Stimulated activated effector memory CD8-positive, alpha-beta T cell treated with anti-CD3 and anti-CD28 coated beads, Interleukin-12 subunit alpha, Interleukin-12 subunit beta, amount 100 ng/mL, for 72 hours (primary cell): ENCODE data around the gene GPR31.
A peak's percentile ranks its signal among the peaks of the same experiment; 100 is the strongest.
"Not testable (repeated sequence)": the region's sequence is repeated elsewhere in the genome, so short reads cannot be mapped to it uniquely, and the experiment has no call there.

ENCODE experiments used
- ATAC-seq: fragments of 150-1000 bp; cut with Tn5 transposase; 2 replicates; pipeline ENCODE4 v1.10.0; 2021
- DNase-seq, 2 donors: peaks; one replicate each; pipeline ENCODE4 v3.0.0; 2021 to 2022; ENCODE audit warnings: low spot score in 2 of 2
- H3K27ac Mint-ChIP-seq: one replicate; pipeline ENCODE4 v1.8.0; 2022; ENCODE audit warnings: mild to moderate bottlenecking, mixed read lengths
- H3K36me3 Mint-ChIP-seq: one replicate; pipeline ENCODE4 v1.8.0; 2022; ENCODE audit warnings: mild to moderate bottlenecking, mixed read lengths
- H3K4me1 Mint-ChIP-seq: one replicate; pipeline ENCODE4 v1.8.0; 2022; ENCODE audit warnings: mixed read lengths
- H3K4me3 Mint-ChIP-seq: one replicate; pipeline ENCODE4 v1.8.0; 2022; ENCODE audit warnings: mild to moderate bottlenecking, mixed read lengths
- H3K9me3 Mint-ChIP-seq: one replicate; pipeline ENCODE4 v1.8.0; 2022; ENCODE audit warnings: mixed read lengths

The GPR31 gene

GRCh38 chr6:167178896-167179655, 21.3 kb upstream of the GPR31 start:
- not testable (repeated sequence) for DNase-seq, H3K4me1 Mint-ChIP-seq, ATAC-seq, H3K4me3 Mint-ChIP-seq, H3K9me3 Mint-ChIP-seq, H3K27ac Mint-ChIP-seq, H3K36me3 Mint-ChIP-seq

GRCh38 chr6:167177271-167177670, 19.5 kb upstream of the GPR31 start:
- not testable (repeated sequence) for H3K4me3 Mint-ChIP-seq, H3K4me1 Mint-ChIP-seq, H3K9me3 Mint-ChIP-seq

GRCh38 chr6:167172011-167172410, 14.2 kb upstream of the GPR31 start:
- not testable (repeated sequence) for ATAC-seq, H3K36me3 Mint-ChIP-seq, H3K4me1 Mint-ChIP-seq, H3K9me3 Mint-ChIP-seq, H3K4me3 Mint-ChIP-seq, H3K27ac Mint-ChIP-seq, DNase-seq

More at GRCh38 chr6:167177271-167177670, 19.5 kb upstream of the GPR31 start:
- peak; percentile 18 for ATAC-seq
- DNase-seq, H3K27ac Mint-ChIP-seq, H3K36me3 Mint-ChIP-seq: not testable (repeated sequence)

DNA sequence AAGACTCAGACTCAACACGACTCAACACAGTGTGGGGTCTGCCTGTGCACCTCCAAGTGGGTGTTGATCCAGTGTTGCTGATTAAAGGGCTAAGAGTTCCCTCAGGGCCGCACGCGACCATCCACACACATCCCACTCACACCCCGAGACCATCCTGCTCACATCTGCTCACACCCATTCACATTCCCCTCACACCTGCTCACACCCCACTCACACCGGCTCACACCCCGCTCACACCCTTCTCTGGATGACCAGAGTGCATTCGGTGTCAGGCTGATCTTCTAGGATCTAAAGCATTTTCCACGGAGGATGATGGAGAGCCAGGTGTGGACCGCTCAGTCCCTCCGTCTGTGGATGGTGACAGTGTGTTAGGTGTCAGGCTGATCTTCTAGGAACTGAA, 13.5 kb upstream of the GPR31 start:
- not testable (repeated sequence) for ATAC-seq, H3K36me3 Mint-ChIP-seq, H3K27ac Mint-ChIP-seq, H3K4me3 Mint-ChIP-seq, H3K9me3 Mint-ChIP-seq, DNase-seq, H3K4me1 Mint-ChIP-seq

DNA sequence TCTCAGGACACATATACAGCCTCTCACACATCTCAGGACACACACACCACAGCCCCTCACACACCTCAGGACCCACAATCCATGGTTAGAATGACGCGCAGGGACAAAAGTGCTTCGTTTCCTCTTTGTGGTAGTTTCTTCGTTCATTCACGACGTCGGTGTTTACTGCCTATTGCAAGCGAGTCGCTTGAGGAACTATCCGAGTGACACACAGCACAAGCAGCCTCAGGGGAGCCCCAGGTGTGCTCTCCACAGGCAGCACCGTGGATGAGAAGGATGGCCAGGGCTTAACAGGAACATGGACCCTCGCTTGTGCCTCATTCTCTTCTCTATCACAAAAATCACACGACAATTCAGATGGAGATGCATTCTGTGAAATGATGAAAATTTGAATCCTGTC, 12.1 kb upstream of the GPR31 start:
- H3K4me3 Mint-ChIP-seq, ATAC-seq, H3K27ac Mint-ChIP-seq: not testable (repeated sequence)

DNA sequence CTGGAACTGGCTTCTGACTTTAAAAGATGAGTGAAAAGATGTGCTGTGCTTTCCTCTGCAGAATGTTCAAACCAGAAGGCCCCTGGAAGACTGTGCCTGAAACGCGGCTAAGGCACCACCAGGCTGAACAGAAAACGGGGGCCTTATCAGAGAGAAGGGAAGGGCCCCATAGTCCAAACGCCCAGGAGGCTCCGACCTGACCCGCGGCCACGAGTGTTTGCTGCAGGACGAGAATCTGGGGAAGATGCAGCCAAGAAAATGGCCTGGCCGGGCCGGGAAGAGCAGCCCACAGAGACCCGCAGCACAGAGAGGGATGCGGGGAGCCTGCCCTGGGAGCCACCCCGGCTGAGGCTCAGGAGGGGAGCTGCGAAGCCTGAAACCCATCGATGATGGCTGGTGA, 10.5 kb upstream of the GPR31 start:
- not testable (repeated sequence) for H3K4me3 Mint-ChIP-seq, H3K4me1 Mint-ChIP-seq, DNase-seq, H3K27ac Mint-ChIP-seq, H3K9me3 Mint-ChIP-seq, H3K36me3 Mint-ChIP-seq
- peak; percentile 46 for ATAC-seq

More for the DNA sequence above, 12.1 kb upstream of the GPR31 start:
- not testable (repeated sequence) for H3K9me3 Mint-ChIP-seq, DNase-seq, H3K4me1 Mint-ChIP-seq, H3K36me3 Mint-ChIP-seq

DNA sequence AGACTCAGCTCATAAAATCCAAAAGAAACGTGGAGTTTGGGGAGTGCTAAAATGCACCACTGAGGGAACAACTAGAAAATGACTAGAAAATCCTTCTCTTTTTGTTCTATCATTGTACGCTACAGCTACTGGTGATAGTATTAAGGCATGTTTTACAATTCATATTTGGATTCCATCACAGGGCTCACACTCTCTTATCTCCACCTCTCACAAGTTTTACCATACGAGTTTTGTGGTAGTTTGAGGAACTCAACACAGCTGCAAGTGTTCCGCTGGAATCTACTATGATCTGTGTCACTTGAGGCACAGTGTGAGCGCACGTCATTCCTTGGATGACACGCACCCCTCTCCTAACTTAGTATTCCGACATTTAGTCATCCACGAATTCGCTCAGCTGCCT, 9.9 kb upstream of the GPR31 start:
- not testable (repeated sequence) for H3K4me1 Mint-ChIP-seq, ATAC-seq, H3K27ac Mint-ChIP-seq, H3K4me3 Mint-ChIP-seq, H3K9me3 Mint-ChIP-seq, DNase-seq, H3K36me3 Mint-ChIP-seq

DNA sequence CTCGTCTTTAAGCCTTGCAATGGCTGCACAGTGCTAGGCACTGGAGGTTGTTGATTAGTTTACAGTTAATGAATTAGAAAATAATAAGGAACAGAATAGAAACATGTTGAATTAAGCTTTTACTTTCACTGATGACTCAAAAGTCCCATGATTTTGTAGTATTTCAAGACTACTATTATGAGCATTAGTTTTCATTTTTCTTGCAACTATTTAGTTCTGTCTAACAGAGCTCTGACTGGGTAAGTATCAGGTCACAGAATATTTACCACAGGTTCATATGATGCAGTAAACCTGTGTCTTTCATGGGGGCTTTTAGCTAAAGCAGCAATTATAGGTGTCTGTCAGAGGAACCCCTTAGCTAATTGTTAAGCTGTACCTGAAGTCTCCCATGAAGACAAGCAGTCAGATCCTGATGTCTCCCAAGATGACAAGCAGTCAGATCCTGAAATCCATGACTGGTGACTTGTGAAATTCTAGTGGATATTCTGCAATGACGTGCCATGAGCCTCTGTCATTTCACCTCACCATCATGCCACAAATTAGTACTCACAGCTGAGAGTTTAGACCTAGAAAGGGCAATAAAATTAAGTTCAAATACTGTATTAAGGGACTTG, 8.2 kb upstream of the GPR31 start:
- H3K9me3 Mint-ChIP-seq, result no peaks in the 10 kb centered on the region
- H3K36me3 Mint-ChIP-seq, result no peaks in the 10 kb centered on the region
- ATAC-seq (peak; percentile 51), DNase-seq (no peak)
- H3K4me3 Mint-ChIP-seq, result no peak overlapping the region
- no peaks in the 10 kb centered on the region for H3K4me1 Mint-ChIP-seq
- no peak overlapping the region for H3K27ac Mint-ChIP-seq

- no peak for ATAC-seq
- Mint-ChIP-seq H3K4me1 (no peaks in the 10 kb centered on the region), H3K4me3 (no peak overlapping the region)
These were observed 6.5 kb upstream of the GPR31 start for GRCh38 chr6:167164261-167164660.

GRCh38 chr6:167163476-167164011, 5.8 kb upstream of the GPR31 start:
- DNase-seq (no peak), ATAC-seq (no peak)
- H3K4me1 Mint-ChIP-seq, result no peaks in the 10 kb centered on the region
- H3K9me3 Mint-ChIP-seq, result no peaks in the 10 kb centered on the region
- H3K27ac Mint-ChIP-seq, result no peak overlapping the region
- no peak overlapping the region for H3K4me3 Mint-ChIP-seq
- H3K36me3 Mint-ChIP-seq, result no peaks in the 10 kb centered on the region

More at GRCh38 chr6:167164261-167164660, 6.5 kb upstream of the GPR31 start:
- no peaks in the 10 kb centered on the region for H3K36me3 Mint-ChIP-seq
- no peak overlapping the region for H3K27ac Mint-ChIP-seq
- H3K9me3 Mint-ChIP-seq, result no peaks in the 10 kb centered on the region
- no peak for DNase-seq

GRCh38 chr6:167162591-167162990, 4.8 kb upstream of the GPR31 start:
- H3K27ac Mint-ChIP-seq, result no peak overlapping the region
- no peaks in the 10 kb centered on the region for H3K4me1 Mint-ChIP-seq
- no peaks in the 10 kb centered on the region for H3K9me3 Mint-ChIP-seq
- no peak overlapping the region for H3K4me3 Mint-ChIP-seq
- DNase-seq (no peak), ATAC-seq (no peak)
- H3K36me3 Mint-ChIP-seq, result no peaks in the 10 kb centered on the region

- Mint-ChIP-seq H3K36me3 (no peaks in the 10 kb centered on the region), H3K4me3 (no peak overlapping the region), H3K27ac (no peak overlapping the region), H3K9me3 (no peaks in the 10 kb centered on the region), H3K4me1 (no peaks in the 10 kb centered on the region)
- DNase-seq (no peak), ATAC-seq (no peak)
These were observed 4.2 kb upstream of the GPR31 start for GRCh38 chr6:167161851-167162467.

DNA sequence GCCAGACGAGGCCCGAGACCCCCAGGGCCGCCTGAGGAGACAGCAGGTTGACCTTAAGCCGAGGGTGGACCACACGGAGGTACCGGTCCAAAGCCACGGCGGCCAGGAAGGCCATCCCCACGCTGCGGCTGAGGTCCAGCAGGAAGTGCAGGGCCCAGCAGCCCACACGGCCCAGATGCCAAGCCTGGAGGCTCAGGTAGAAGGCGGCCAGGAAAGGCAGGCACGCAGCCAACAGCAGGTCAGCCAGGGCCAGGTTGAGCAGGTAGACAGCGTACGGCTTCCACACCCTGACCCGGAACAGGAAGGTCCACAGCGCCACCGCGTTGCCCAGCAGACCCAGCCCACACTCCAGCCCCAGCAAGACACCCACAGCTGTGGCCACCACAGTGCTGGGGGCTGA, 366 bp downstream of the GPR31 start:
- no peak for ATAC-seq
- Mint-ChIP-seq H3K4me3 (no peak overlapping the region), H3K4me1 (peaks cover 19% of the 10 kb centered on the region), H3K9me3 (no peaks in the 10 kb centered on the region), H3K36me3 (no peaks in the 10 kb centered on the region), H3K27ac (no peak overlapping the region)
- no peak for DNase-seq

DNA sequence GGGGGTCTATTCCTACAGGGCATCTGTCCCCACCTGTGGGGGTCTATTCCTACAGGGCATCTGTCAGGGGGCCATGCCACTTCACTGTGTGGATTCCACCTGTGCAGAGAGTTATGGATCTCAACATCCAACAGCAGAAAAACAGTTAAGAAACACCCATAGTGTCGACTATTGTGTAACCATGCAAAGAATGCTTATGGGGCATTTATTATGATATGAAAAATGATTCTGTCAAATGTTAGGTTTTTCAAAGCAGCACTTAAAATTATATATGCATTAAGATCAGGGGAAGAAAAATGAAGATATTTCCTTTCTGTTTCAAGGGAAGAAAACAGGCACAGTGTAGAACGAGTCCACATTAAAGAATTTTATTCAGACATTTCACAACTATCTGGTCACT, 2.9 kb downstream of the GPR31 start:
- no peak overlapping the region for H3K27ac Mint-ChIP-seq
- no peaks in the 10 kb centered on the region for H3K9me3 Mint-ChIP-seq
- H3K4me3 Mint-ChIP-seq, result no peak overlapping the region
- H3K36me3 Mint-ChIP-seq, result no peaks in the 10 kb centered on the region
- no peak for ATAC-seq
- H3K4me1 Mint-ChIP-seq, result peaks cover 40% of the 10 kb centered on the region
- DNase-seq, result no peak

DNA sequence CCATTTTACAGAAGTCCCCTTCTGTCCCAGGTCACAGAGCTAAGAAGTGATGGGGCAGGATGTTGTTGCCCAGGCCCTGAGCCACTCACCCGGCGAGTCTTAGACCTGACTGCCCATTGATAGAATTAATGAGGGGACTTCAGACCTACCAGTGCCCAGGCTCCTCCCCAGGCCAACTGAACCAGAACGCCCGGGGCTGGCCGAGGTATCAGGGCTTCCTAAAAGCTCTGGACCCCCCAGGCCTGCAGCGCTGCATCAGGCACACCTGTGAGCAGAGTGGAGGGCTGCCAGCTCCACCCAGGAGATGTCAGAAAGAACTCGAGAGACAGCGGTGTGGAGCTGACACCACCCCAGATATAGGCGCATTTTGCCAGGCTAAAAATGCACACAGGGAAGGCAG, 3.5 kb downstream of the GPR31 start:
- Mint-ChIP-seq H3K36me3 (no peaks in the 10 kb centered on the region), H3K9me3 (no peaks in the 10 kb centered on the region), H3K4me3 (peak overlapping the region; percentile 64), H3K4me1 (peaks cover 40% of the 10 kb centered on the region), H3K27ac (no peak overlapping the region)
- ATAC-seq (no peak), DNase-seq (no peak)
